B cell (primary cell): ENCODE results near the gene CELSR3. TPM values are rescaled to one million over a fixed set of nuclear protein-coding genes. Genes with fewer than 3 reads are reported as not detected.

Experiments used
- ATAC-seq: fragments of 200-7000 bp; cut with Tn5 transposase; one replicate; pipeline ENCODE4 v1.10.0; 2021; ENCODE audit warnings: low read depth, mild to moderate bottlenecking, moderate number of reproducible peaks, moderate library complexity
- CTCF ChIA-PET: fragments of 350-600 bp; sonication (Branson Sonifier 250); formaldehyde crosslinking; loops from one replicate; lab custom pipeline; 2021; ENCODE audit warnings: antibody characterized with exemption, inconsistent platforms; lab: Charles Lee
- POLR2A ChIA-PET: fragments of 350-600 bp; sonication (Branson Sonifier 250); formaldehyde crosslinking; loops from one replicate; lab custom pipeline; 2021; ENCODE audit warnings: antibody characterized with exemption; lab: Charles Lee
- DNase-seq: peaks from one replicate; pipeline ENCODE4 v3.0.0; 2013
- H2AFZ ChIP-seq: 2 replicates; pipeline ENCODE4 v1.6.1; 2012; ENCODE audit warnings: mild to moderate bottlenecking, low read depth, low read length; ENCODE audit not compliant: insufficient read depth, poor library complexity, severe bottlenecking
- H3K27ac ChIP-seq, 2 donors: 1 replicate in 1 of 2; 2 replicates in 1 of 2; pipeline ENCODE4 v1.5.1; 2012 to 2013; ENCODE audit warnings: low read length in 2 of 2, mild to moderate bottlenecking in 2 of 2, moderate library complexity in 1 of 2
- H3K27me3 ChIP-seq, 4 experiments: fragments of 200-600 bp in 1 of 4; sonication (generic) in 1 of 4; replicated peaks in 1 of 4; 1 replicate in 2 of 4; 2 replicates in 2 of 4; pipeline versions ENCODE4 v1.6.1 to v1.7.0; 2013 to 2016; ENCODE audit warnings: low read length in 3 of 4, mild to moderate bottlenecking in 2 of 4, mixed read lengths in 1 of 4, moderate library complexity in 1 of 4; ENCODE audit not compliant: insufficient read depth in 4 of 4, control insufficient read depth in 3 of 4; ENCODE audit errors: control extremely low read depth in 1 of 4
- H3K36me3 ChIP-seq, 2 experiments: replicated peaks in 1 of 2; 1 replicate in 1 of 2; 2 replicates in 1 of 2; pipeline versions ENCODE4 v1.6.1 to v1.7.1; 2013; ENCODE audit warnings: low read length in 1 of 2; ENCODE audit not compliant: insufficient read depth in 2 of 2, control insufficient read depth in 1 of 2; ENCODE audit errors: control extremely low read depth in 1 of 2, extremely low read depth in 1 of 2
- H3K4me1 ChIP-seq, 2 donors: fragments of 200-600 bp in 1 of 2; sonication (generic) in 1 of 2; 1 replicate in 1 of 2; 2 replicates in 1 of 2; pipeline versions ENCODE4 v1.5.1 to v1.6.1; 2013 to 2017; ENCODE audit warnings: low read length in 2 of 2; ENCODE audit not compliant: control insufficient read depth in 2 of 2, insufficient read depth in 2 of 2
- H3K4me2 ChIP-seq: replicated peaks from 2 replicates; pipeline ENCODE3; 2012; ENCODE audit warnings: mild to moderate bottlenecking, low read depth, low read length; ENCODE audit not compliant: poor library complexity, severe bottlenecking
- H3K4me3 ChIP-seq, 5 experiments: fragments of 200-600 bp in 1 of 5; sonication (generic) in 1 of 5; 1 replicate in 3 of 5; 2 replicates in 2 of 5; pipeline versions ENCODE4 v1.5.1 to v1.7.0; 2011 to 2016; ENCODE audit warnings: low read length in 4 of 5, mild to moderate bottlenecking in 4 of 5, low read depth in 2 of 5, control low read depth in 1 of 5, moderate library complexity in 1 of 5; ENCODE audit not compliant: insufficient read depth in 1 of 5; ENCODE audit errors: control extremely low read depth in 1 of 5, extremely low read depth in 1 of 5
- H3K79me2 ChIP-seq: fragments of 200-600 bp; sonication (generic); one replicate; pipeline ENCODE4 v1.6.0; 2016; ENCODE audit warnings: low read length; ENCODE audit not compliant: control insufficient read depth, insufficient read depth
- H3K9ac ChIP-seq: fragments of 200-600 bp; sonication (generic); 2 replicates; pipeline ENCODE4 v1.6.1; 2017; ENCODE audit warnings: mild to moderate bottlenecking, low read length, moderate library complexity
- H3K9me3 ChIP-seq, 3 donors: one replicate each; pipeline versions ENCODE4 v1.6.1 to v1.7.1; 2013; ENCODE audit warnings: low read length in 2 of 3; ENCODE audit not compliant: control insufficient read depth in 2 of 3, insufficient read depth in 1 of 3; ENCODE audit errors: control extremely low read depth in 1 of 3
- H4K20me1 ChIP-seq: 2 replicates; pipeline ENCODE4 v1.6.0; 2012; ENCODE audit warnings: mild to moderate bottlenecking, low read length; ENCODE audit not compliant: insufficient read depth, control insufficient read depth, poor library complexity, severe bottlenecking
- H3K27ac Mint-ChIP-seq: one replicate; pipeline ENCODE4 v1.8.0; 2021; ENCODE audit warnings: mixed read lengths
- H3K27me3 Mint-ChIP-seq: one replicate; pipeline ENCODE4 v1.8.0; 2021; ENCODE audit warnings: mixed read lengths
- H3K4me1 Mint-ChIP-seq: one replicate; pipeline ENCODE4 v1.8.0; 2021; ENCODE audit warnings: mixed read lengths
- H3K4me3 Mint-ChIP-seq: one replicate; pipeline ENCODE4 v1.8.0; 2021; ENCODE audit warnings: mixed read lengths
- H3K9me3 Mint-ChIP-seq: one replicate; pipeline ENCODE4 v1.8.0; 2022; ENCODE audit warnings: mixed read lengths; ENCODE audit not compliant: insufficient read depth
- CTCF ChIP-seq: fragments of 200-600 bp; IDR thresholded peaks from one replicate; pipeline ENCODE4 v1.8.0; 2022; ENCODE audit warnings: antibody characterized with exemption, mild to moderate bottlenecking
- EZH2 ChIP-seq: IDR thresholded peaks from 2 replicates; pipeline ENCODE4 v1.6.1; 2012; ENCODE audit warnings: borderline replicate concordance, low read depth, mild to moderate bottlenecking, moderate library complexity, low read length; ENCODE audit not compliant: insufficient read depth, poor library complexity, severe bottlenecking
- WGBS: methylation state at CpG from one replicate; pipeline ENCODE4 v1.1.5; 2013; ENCODE audit warnings: missing lambda C conversion rate; ENCODE audit not compliant: insufficient coverage; 5-methylcytosine and 5-hydroxymethylcytosine counted together
- intact Hi-C: fragments of 100-400 bp; cut with micrococcal nuclease; formaldehyde crosslinking; loops from one replicate; pipeline ENCODE4 v1.10.0; 2022
- polyA plus RNA-seq: library from polyadenylated mRNA; depleted of rRNA; stranded (reverse); fragments of >200 nt; gene quantifications from 2 replicates; pipeline ENCODE4 v1.2.3, GENCODE V29; 2012
- total RNA-seq, 2 donors: library from RNA; stranded (reverse); fragments of 120-200 nt in 1 of 2; gene quantifications; 1 replicate in 1 of 2; 2 replicates in 1 of 2; pipeline versions ENCODE4 v1.2.3 to v1.2.4, GENCODE V29; 2013 to 2022

Gene CELSR3
- total and polyA plus RNA-seq, 2 donors (not counting 1 experiment from before 2014, with no cell fraction given), result 2.4 to 2.5 TPM

- H3K9ac ChIP-seq, result no peak overlapping the region
- POLR2A ChIA-PET, result no interaction called here
- DNase-seq, result no peak
- CTCF ChIA-PET, result no interaction called here
- no peaks in the 10 kb centered on the region for H4K20me1 ChIP-seq
- no peak overlapping the region for H2AFZ ChIP-seq
- H3K4me3 ChIP-seq, result no peak overlapping the region
- H3K9me3 ChIP-seq, result no peaks in the 10 kb centered on the region
- ATAC-seq, result no peak
- intact Hi-C loops, result no loop called here
- Mint-ChIP-seq H3K4me1 (peaks cover 2% of the 10 kb centered on the region), H3K9me3 (no peaks in the 10 kb centered on the region), H3K4me3 (no peak overlapping the region), H3K27me3 (peaks cover 2% of the 10 kb centered on the region), H3K27ac (no peak overlapping the region)
- no peaks in the 10 kb centered on the region for H3K79me2 ChIP-seq
- no peak overlapping the region for H3K4me2 ChIP-seq
- WGBS, result 96% methylated on average over 17 of the region's 19 CpGs
- no peak for TF ChIP-seq EZH2
- no peak for TF ChIP-seq CTCF
- H3K36me3 ChIP-seq, result peaks cover 0 to 79% of the 10 kb centered on the region in 2 experiments
- no peaks in the 10 kb centered on the region for H3K4me1 ChIP-seq
- no peaks in the 10 kb centered on the region for H3K27me3 ChIP-seq
- no peak overlapping the region for H3K27ac ChIP-seq
Measured at GRCh38 chr3:48600711-48601621, 61.7 kb downstream of the CELSR3 start.
